GM23338 (cell line): ENCODE measurements around the gene ZNF488. TPM values are rescaled to one million over a fixed set of nuclear protein-coding genes. Genes with fewer than 3 reads are reported as not detected.

ENCODE experiments used
- ATAC-seq: fragments of 200-7000 bp; cut with Tn5 transposase; 3 replicates; pipeline ENCODE4 v1.9.1; 2020
- DNase-seq: peaks from one replicate; pipeline ENCODE4 v3.0.0-alpha.2; 2015; ENCODE audit warnings: low spot score
- H2AFZ ChIP-seq: fragments of 200-600 bp; sonication (generic); 2 replicates; pipeline ENCODE4 v1.8.0; 2016; ENCODE audit warnings: antibody characterized with exemption, mild to moderate bottlenecking, moderate library complexity
- H3F3A ChIP-seq: fragments of 200-600 bp; sonication (generic); replicated peaks from 2 replicates; pipeline ENCODE4 v1.8.0; 2017; ENCODE audit warnings: antibody characterized with exemption, mixed run types, low read depth
- H3K27ac ChIP-seq: fragments of 200-600 bp; sonication (generic); 2 replicates; pipeline ENCODE4 v1.6.1; 2016; ENCODE audit warnings: low read depth
- H3K27me3 ChIP-seq: fragments of 200-600 bp; sonication (generic); 2 replicates; pipeline ENCODE4 v1.8.0; 2016; ENCODE audit warnings: mild to moderate bottlenecking, mixed run types, moderate library complexity; ENCODE audit not compliant: insufficient read depth
- H3K36me3 ChIP-seq: fragments of 200-600 bp; sonication (generic); 2 replicates; pipeline ENCODE4 v1.8.0; 2016; ENCODE audit warnings: mild to moderate bottlenecking; ENCODE audit not compliant: insufficient read depth
- H3K4me1 ChIP-seq: fragments of 200-600 bp; sonication (generic); 2 replicates; pipeline ENCODE4 v1.8.0; 2016; ENCODE audit warnings: mild to moderate bottlenecking, moderate library complexity; ENCODE audit not compliant: insufficient read depth
- H3K4me2 ChIP-seq: fragments of 200-600 bp; sonication (generic); 2 replicates; pipeline ENCODE4 v1.7.1; 2017; ENCODE audit warnings: mixed run types
- H3K4me3 ChIP-seq: fragments of 200-600 bp; sonication (generic); 2 replicates; pipeline ENCODE4 v1.6.1; 2016; ENCODE audit warnings: mixed run types
- H3K79me2 ChIP-seq: fragments of 200-600 bp; sonication (generic); replicated peaks from 2 replicates; pipeline ENCODE4 v1.8.0; 2017; ENCODE audit warnings: mild to moderate bottlenecking; ENCODE audit not compliant: insufficient read depth
- H3K9me2 ChIP-seq: fragments of 200-600 bp; sonication (generic); 2 replicates; pipeline ENCODE4 v1.8.0; 2017; ENCODE audit not compliant: insufficient read depth
- H4K20me1 ChIP-seq: fragments of 200-600 bp; sonication (generic); replicated peaks from 2 replicates; pipeline ENCODE4 v1.8.0; 2017; ENCODE audit warnings: mild to moderate bottlenecking; ENCODE audit not compliant: insufficient read depth
- H3K27ac Mint-ChIP-seq: 2 replicates; pipeline ENCODE4 v1.8.0; 2020; ENCODE audit warnings: inconsistent platforms, mild to moderate bottlenecking, moderate library complexity, mixed read lengths
- H3K27me3 Mint-ChIP-seq: 3 replicates; pipeline ENCODE4 v1.8.0; 2022; ENCODE audit warnings: low read depth, mild to moderate bottlenecking, moderate library complexity, mixed read lengths, inconsistent platforms; ENCODE audit not compliant: insufficient read depth, poor library complexity
- H3K36me3 Mint-ChIP-seq: 3 replicates; pipeline ENCODE4 v1.8.0; 2021; ENCODE audit warnings: low read depth, mild to moderate bottlenecking, inconsistent platforms, moderate library complexity, mixed read lengths
- H3K4me1 Mint-ChIP-seq: 3 replicates; pipeline ENCODE4 v1.8.0; 2020; ENCODE audit warnings: mild to moderate bottlenecking, inconsistent platforms, mixed read lengths
- H3K4me3 Mint-ChIP-seq: 3 replicates; pipeline ENCODE4 v1.8.0; 2021; ENCODE audit warnings: moderate library complexity, mild to moderate bottlenecking, inconsistent platforms, mixed read lengths
- H3K9me3 Mint-ChIP-seq: 3 replicates; pipeline ENCODE4 v1.8.0; 2020; ENCODE audit warnings: moderate library complexity, mild to moderate bottlenecking, inconsistent platforms, mixed read lengths
- CREB1 ChIP-seq: fragments of 250-450 bp; sonication (Bioruptor Pico); IDR thresholded peaks from 2 replicates; pipeline ENCODE4 v1.5.0; 2020; ENCODE audit warnings: low read depth, mild to moderate bottlenecking, moderate library complexity
- ETS1 ChIP-seq: IDR thresholded peaks from 2 replicates; pipeline ENCODE4 v1.6.1; 2016; ENCODE audit warnings: antibody characterized with exemption
- EZH2 ChIP-seq: fragments of 200-600 bp; sonication (generic); IDR thresholded peaks from one replicate; pipeline ENCODE4 v1.8.0; 2017; ENCODE audit warnings: antibody characterized with exemption, mild to moderate bottlenecking, low read depth; ENCODE audit not compliant: unreplicated experiment
- POLR2AphosphoS5 ChIP-seq: IDR thresholded peaks from 2 replicates; pipeline ENCODE4 v1.6.1; 2016; ENCODE audit warnings: antibody characterized with exemption, low read depth
- ZNF114 ChIP-seq: fragments of 250-450 bp; sonication (Bioruptor Pico); IDR thresholded peaks from 2 replicates; pipeline ENCODE4 v1.5.0; 2020; ENCODE audit warnings: mild to moderate bottlenecking, moderate library complexity
- polyA plus RNA-seq: library from polyadenylated mRNA; unstranded; fragments of >200 nt; fragmentation: Nextera tagmentation; extraction: Ambion mirVana; gene quantifications from 2 replicates; pipeline ENCODE4 v1.2.1, GENCODE V29; 2016
- total RNA-seq: library from RNA; depleted of rRNA; stranded (reverse); fragments of >200 nt; shearing (Covaris generic); gene quantifications from 2 replicates; pipeline ENCODE4 v1.2.3, GENCODE V29; 2014
- TF ChIP-seq, protein P1 (sequence below), 2 experiments: fragments of 200-600 bp in 1 of 2; sonication (generic) in 1 of 2; conservative IDR thresholded peaks; 2 replicates each; pipeline versions ENCODE4 v1.5.1 to v1.6.1; 2016 to 2017; ENCODE audit warnings: antibody characterized with exemption in 2 of 2, low read depth in 2 of 2, mild to moderate bottlenecking in 2 of 2, moderate library complexity in 1 of 2

The ZNF488 gene
- total and polyA plus RNA-seq, 2 experiments from 2014 or later: 2.5 to 5.2 TPM

DNA sequence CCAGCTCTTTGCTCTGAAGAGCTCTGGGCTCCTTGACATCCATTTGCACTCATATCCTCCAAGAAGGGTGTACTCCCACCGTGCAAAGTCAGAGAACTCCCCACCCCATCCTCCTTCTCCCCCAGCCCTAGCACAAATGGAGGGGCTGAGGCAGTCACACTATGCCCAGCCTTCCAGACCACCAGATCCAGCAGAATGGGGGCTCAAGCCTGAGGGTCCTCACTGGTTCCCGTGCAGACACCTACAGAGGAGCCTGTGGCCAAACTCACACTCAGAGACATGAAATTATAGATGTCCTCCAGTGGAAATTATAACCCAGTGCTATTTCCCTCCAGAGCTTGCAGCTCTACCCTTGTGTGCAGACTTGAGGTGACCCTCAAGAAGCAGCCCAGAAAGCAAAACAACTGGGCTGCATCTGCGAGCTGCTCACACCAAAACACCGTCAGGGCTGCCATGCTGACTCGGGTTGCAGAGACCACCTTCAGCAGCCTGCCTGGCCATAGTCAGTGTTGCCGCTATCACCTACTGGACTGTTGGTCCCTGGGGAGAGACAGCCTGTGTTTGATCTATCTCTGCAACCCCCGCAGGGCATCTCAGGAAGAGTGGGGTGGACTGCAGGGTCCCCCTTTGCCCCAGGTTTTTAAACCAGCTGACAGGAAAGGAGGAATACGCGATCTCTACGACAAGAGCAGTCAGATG, 7.4 kb downstream of the ZNF488 start (continued):
- TF ChIP-seq CREB1: no peak
- no peak for TF ChIP-seq ZNF114
- TF ChIP-seq, protein P1, sequence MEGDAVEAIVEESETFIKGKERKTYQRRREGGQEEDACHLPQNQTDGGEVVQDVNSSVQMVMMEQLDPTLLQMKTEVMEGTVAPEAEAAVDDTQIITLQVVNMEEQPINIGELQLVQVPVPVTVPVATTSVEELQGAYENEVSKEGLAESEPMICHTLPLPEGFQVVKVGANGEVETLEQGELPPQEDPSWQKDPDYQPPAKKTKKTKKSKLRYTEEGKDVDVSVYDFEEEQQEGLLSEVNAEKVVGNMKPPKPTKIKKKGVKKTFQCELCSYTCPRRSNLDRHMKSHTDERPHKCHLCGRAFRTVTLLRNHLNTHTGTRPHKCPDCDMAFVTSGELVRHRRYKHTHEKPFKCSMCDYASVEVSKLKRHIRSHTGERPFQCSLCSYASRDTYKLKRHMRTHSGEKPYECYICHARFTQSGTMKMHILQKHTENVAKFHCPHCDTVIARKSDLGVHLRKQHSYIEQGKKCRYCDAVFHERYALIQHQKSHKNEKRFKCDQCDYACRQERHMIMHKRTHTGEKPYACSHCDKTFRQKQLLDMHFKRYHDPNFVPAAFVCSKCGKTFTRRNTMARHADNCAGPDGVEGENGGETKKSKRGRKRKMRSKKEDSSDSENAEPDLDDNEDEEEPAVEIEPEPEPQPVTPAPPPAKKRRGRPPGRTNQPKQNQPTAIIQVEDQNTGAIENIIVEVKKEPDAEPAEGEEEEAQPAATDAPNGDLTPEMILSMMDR (conservative IDR thresholded peaks at IDR 0.05; ENCODE audit: low read depth in 2 of 2): no peak
- no peak for TF ChIP-seq POLR2AphosphoS5
- TF ChIP-seq EZH2: no peak

DNA sequence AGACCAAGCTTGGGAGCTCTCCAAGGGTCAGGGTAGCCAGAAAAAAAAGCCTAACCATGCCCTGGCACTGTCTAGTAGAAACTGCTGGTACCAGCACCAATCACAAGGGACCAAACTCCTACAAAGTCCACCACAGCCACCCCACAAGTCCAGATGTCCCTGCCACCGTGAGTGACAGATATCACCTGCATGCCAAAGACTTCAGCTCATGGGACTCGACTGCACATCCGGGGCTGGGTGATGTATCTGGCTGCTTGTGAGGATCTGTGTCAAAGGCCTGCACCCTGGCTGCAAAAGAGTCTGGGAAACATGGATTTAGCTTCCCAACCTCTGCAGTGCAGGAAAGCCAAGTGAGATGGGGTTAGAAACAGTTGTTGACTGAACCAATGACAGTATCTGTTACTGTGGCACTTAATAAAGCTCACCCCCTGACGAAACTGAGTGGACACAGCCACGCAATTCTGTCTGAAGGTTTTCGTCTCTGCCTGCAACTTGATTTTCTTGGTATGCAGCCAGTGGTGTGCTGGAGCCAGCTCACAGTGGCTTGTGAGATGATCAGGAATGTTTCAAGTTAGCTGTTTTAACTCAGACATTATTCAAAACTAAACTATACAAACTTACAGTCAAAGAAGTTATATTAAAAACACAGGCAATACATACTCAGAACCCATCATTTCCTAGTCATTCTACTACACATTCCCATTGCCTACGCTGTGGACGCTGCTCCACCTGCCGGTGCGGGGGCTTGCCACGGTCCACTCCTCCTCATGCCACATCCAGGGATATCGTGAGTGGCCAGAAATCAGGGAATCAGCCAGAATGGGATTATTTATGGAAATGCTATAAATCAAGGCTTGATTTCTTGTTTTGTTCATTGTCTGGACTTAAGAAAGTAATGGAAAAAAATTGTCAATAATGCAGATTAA, 9.2 kb downstream of the ZNF488 start:
- Histone ChIP-seq H3K4me3 (no peak overlapping the region), H4K20me1 (no peaks in the 10 kb centered on the region), H3K4me1 (peaks cover 13% of the 10 kb centered on the region), H3K27ac (no peak overlapping the region), H3K27me3 (no peaks in the 10 kb centered on the region), H3K9me2 (no peaks in the 10 kb centered on the region), H2AFZ (no peak overlapping the region), H3K79me2 (no peaks in the 10 kb centered on the region), H3K36me3 (no peaks in the 10 kb centered on the region), H3K4me2 (no peak overlapping the region), H3F3A (no peaks in the 10 kb centered on the region)
- H3K4me3 Mint-ChIP-seq: no peak overlapping the region
- no peak for TF ChIP-seq ETS1
- TF ChIP-seq, protein P1 (conservative IDR thresholded peaks at IDR 0.05; ENCODE audit: low read depth in 2 of 2): no peak
- no peaks in the 10 kb centered on the region; the same call in 1 of the 3 replicates for H3K36me3 Mint-ChIP-seq
- peaks cover 2% of the 10 kb centered on the region for H3K27me3 Mint-ChIP-seq
- H3K9me3 Mint-ChIP-seq: no peaks in the 10 kb centered on the region
- H3K27ac Mint-ChIP-seq: no peak overlapping the region
- ATAC-seq (no peak), DNase-seq (no peak)
- H3K4me1 Mint-ChIP-seq: peaks cover 33% of the 10 kb centered on the region
